Measurements from ENCODE around the gene CCDC136. TPM values are rescaled to one million over a fixed set of nuclear protein-coding genes. Genes with fewer than 3 reads are reported as not detected.

The CCDC136 gene
- total and polyA plus RNA-seq, 12 donors, result 1.8 to 14.4 (median 8.0) TPM

DNA sequence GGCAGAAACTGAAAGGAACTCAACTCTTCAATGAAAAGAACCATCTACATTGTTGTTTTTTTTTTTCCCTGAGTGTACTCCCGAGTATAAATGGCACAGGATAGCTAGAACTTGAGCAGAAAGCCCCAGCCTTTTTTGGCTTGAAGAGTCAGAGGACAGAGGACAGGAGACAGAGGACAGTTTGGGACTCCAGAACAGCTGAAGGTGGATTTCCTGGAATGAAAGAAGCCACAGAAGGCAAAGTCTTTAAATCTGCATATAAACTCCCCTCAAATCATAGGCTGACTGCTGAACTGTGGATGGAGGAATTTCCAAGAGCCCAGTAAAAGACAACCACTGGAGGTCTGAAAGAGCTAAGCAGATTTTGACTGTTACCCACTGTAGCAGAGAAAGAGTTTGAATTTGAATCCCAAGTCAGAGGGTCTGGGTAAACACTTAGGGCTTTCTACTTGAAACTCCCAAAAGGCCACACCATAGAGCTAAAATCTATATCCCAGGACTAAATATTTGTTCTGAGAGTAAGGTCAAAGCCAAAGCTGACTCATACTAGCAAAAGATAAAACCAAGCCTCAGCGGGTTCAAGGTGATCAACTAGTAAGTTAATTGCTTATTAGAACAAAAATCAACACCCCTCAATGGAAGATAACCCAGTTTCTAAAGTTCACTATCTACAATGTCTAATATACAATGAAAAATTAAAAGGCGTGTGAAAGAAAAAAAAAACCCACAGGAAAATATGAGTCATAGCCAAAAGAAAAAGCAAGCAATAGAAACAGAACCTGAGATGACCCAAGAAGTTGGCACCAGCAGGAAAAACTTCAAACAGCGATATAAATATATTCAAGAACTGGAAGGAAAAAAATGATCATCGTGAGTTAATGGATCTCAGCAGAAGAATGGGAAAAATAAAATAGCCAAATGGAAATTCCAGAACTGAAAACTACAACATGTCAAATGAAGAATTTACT is 14.3 kb upstream of the CCDC136 start:
- Histone ChIP-seq H3K27me3 (no peaks in the 10 kb centered on the region), H3K4me3 (no peak overlapping the region), H3K27ac (no peak overlapping the region), H3K4me1 (peaks cover 0 to 14% (median 0%) of the 10 kb centered on the region in 9 donors), H3K36me3 (peaks cover 0 to 27% (median under 1%) of the 10 kb centered on the region in 9 donors), H3K9me3 (peaks cover 0 to 21% (median 0%) of the 10 kb centered on the region in 11 donors)
- DNase-seq (no peak), ATAC-seq (no peak)
- TF ChIP-seq CTCF (IDR thresholded peaks at IDR 0.05), result no peak
- intact Hi-C loops (cut with DNase I), result no loop called here
- 57 to 75% methylated on average over 5 of the region's 5 CpGs for WGBS, 2 donors

- Histone ChIP-seq H3K27me3 (no peaks in the 10 kb centered on the region), H3K4me3 (no peak overlapping the region), H3K9me3 (peaks cover 0 to 21% (median 0%) of the 10 kb centered on the region in 11 donors), H3K27ac (no peak overlapping the region), H3K36me3 (peaks cover 0 to 13% (median 0%) of the 10 kb centered on the region in 9 donors), H3K4me1 (peaks cover 0 to 19% (median 4%) of the 10 kb centered on the region in 9 donors)
- 94 to 98% methylated on average over 5 of the region's 5 CpGs for WGBS, 2 donors
- TF ChIP-seq CTCF (IDR thresholded peaks at IDR 0.05), result no peak
- intact Hi-C loops (cut with DNase I), result no loop called here
- ATAC-seq (no peak), DNase-seq (no peak)
Observed at GRCh38 chr7:128778946-128779345, 12.8 kb upstream of the CCDC136 start.

DNA sequence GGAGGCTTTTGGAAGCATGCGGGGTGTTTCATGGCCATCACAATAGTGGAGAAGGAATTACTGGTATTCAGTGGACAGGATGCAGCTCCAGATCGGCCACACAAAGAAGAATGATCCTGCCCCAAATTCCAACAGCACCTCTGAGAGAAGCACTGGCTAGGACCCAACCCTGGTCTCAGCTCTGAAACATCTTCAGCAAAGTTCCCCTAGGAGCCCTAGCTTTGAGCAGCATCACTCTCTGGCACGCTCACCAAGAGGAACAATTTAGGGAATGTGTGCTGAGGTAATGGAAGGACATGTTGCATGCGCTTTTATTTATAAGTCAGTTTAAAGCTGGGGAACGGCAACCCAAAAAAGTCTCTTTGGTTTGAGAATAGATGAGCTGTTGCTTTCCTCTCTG is 10.6 kb upstream of the CCDC136 start:
- Histone ChIP-seq H3K36me3 (no peaks in the 10 kb centered on the region), H3K27me3 (no peaks in the 10 kb centered on the region), H3K4me1 (peaks cover 0 to 19% (median 4%) of the 10 kb centered on the region in 9 donors), H3K27ac (peak overlapping the region in 3 of 10 donors; percentile 51 to 65 (median 55)), H3K4me3 (no peak overlapping the region), H3K9me3 (peaks cover 0 to 21% (median 0%) of the 10 kb centered on the region in 11 donors)
- WGBS, 2 donors, result 51 to 58% methylated on average over 5 of the region's 5 CpGs
- intact Hi-C loops (cut with DNase I), result no loop called here
- DNase-seq, result no peak
- peak in 6 of 8 donors; percentile 25 to 47 (median 39) for ATAC-seq
- TF ChIP-seq CTCF (IDR thresholded peaks at IDR 0.05), result no peak

GRCh38 chr7:128781851-128782250 is 9.9 kb upstream of the CCDC136 start:
- Histone ChIP-seq H3K4me3 (no peak overlapping the region), H3K27me3 (no peaks in the 10 kb centered on the region), H3K27ac (peak overlapping the region in 2 of 10 donors; percentile 55 to 65), H3K4me1 (peaks cover 0 to 19% (median 4%) of the 10 kb centered on the region in 9 donors), H3K9me3 (peaks cover 0 to 20% (median 0%) of the 10 kb centered on the region in 11 donors), H3K36me3 (no peaks in the 10 kb centered on the region)
- 65 to 74% methylated on average over 3 of the region's 3 CpGs for WGBS, 2 donors
- intact Hi-C loops (cut with DNase I), result no loop called here
- no peak for TF ChIP-seq CTCF (IDR thresholded peaks at IDR 0.05)
- DNase-seq (no peak), ATAC-seq (no peak)

Measured in heart right ventricle (tissue), 16 donors.